Inflammatory macrophage treated with lipopolysaccharide for 1 hour (primary cell): Measurements from ENCODE around the gene APOL6.
"Not testable (repeated sequence)": the region's sequence is repeated elsewhere in the genome, so short reads cannot be mapped to it uniquely, and the experiment has no call there.

Experiments used
- DNase-seq, 2 donors: peaks; one replicate each; pipeline ENCODE4 v3.0.0-alpha.2; 2020 to 2022

Gene APOL6

DNA sequence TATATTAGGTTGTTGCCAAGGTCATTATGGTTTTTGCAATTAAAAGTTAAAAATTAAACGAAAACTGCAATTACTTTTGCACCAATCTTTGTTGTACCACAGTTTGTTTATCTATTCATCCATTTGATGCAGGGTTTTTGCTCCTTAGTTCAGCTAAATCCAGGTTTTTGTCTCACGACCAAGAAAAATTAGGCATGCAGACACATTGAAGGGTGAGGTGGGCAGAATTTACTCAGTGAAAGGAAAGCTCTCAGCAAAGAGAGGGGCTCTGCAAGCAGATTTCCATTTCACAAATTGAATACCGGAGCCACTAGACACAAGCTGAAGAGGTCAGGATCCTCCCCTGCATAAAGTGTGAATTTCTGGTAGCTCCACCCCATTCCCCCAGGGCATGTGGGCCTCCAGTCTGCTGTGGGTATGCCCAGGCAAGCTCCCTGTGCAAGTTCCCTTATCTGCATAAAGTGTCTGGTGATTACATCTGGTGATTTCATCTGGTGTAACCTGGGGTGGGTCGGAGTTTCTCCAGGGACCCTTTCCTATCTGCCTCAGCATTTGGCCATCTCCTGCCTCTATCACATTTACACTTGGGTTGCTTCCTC, 33.3 kb downstream of the APOL6 start:
- no peak for DNase-seq

DNA sequence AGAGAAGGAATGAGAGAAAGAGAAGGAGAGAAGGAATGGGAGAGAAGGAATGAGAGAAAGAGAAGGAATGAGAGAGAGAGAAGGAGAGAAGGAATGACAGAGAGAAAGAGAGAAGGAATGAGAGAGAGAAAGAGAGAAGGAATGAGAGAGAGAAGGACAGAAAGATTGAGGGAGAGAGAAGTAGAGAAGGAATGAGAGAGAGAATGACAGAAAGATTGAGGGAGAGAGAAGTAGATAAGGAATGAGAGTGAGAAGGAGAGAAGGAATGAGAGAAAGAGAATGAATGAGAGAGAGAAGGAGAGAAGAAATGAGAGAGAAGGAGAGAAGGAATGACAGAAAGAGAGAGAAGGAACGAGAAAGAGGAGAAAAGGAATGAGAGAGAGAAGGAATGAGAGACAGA, 35.3 kb downstream of the APOL6 start:
- no peak for DNase-seq

- DNase-seq: no peak
These were observed 36.0 kb downstream of the APOL6 start for GRCh38 chr22:35684270-35684700.

- DNase-seq: no peak
These were observed 36.5 kb downstream of the APOL6 start for GRCh38 chr22:35684732-35685131.

GRCh38 chr22:35685731-35686130, 37.5 kb downstream of the APOL6 start:
- DNase-seq: no peak

DNA sequence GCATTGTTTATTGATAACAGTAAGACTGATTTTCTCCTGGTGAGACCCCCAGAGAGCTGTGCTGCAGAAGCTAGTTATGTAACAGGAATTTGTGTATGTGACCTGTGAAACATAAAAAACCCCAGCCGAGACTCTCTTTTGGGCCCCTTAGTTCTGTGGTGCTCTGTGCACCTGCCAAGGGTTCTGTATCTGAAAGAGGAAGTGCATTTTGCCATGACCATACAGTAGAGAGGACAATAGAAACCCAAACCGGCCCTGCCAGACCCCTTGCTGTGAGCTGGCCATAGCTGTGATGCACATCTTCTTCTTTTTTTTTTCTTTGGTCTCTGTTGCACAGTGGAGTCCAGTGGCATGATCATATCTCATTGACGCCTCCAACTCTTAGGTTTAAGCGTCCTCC, 38.1 kb downstream of the APOL6 start:
- DNase-seq: no peak

- DNase-seq: no peak
These were observed 39.2 kb downstream of the APOL6 start for GRCh38 chr22:35687461-35687860.

GRCh38 chr22:35688913-35689675, 40.8 kb downstream of the APOL6 start:
- DNase-seq: no peak

GRCh38 chr22:35690001-35690400, 41.8 kb downstream of the APOL6 start:
- no peak for DNase-seq

DNA sequence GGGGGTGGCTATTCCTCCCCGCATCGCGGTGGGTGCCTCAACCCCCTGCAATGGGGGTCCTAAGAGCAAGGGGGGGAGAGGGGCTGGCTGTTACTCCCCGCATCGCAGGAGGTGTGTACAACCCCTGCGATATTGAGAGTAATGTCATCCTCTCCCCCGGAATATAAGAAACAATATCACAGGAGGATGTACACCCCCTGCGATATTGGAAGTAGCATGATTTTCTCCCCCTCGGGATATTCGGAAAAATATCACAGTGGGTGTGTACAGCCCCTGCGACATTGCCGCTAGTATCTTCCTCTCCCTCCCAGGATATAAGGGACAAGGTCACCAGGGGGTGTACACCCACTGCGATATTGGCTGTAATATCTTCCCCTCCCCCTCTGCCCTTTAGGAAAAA, 47.0 kb downstream of the APOL6 start:
- DNase-seq: no peak

- DNase-seq: no peak
These were observed 48.9 kb downstream of the APOL6 start for GRCh38 chr22:35697142-35697541.

- DNase-seq: not testable (repeated sequence)
These were observed 51.6 kb downstream of the APOL6 start for GRCh38 chr22:35699852-35700251.

GRCh38 chr22:35703861-35704584, 55.8 kb downstream of the APOL6 start:
- no peak for DNase-seq

DNA sequence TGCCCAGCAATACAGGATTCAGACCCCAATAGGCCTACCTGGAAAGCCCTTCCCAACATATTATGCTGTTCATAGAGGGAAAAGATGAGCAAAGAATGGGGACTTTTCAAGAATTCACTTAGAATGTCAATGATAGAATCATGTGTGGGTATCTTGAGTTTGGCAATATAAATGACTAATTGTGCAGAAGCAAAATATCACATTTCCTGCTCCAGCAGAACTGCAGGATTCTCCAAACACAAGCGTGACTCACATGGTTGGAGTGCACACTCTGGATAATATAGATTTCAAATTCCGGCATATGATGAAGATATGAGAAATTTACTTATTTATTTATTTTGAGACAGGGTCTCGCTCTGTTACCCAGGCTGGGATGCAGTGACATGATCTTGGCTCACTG, 56.9 kb downstream of the APOL6 start:
- DNase-seq: no peak

- no peak for DNase-seq
These were observed 60.2 kb downstream of the APOL6 start for GRCh38 chr22:35708453-35708852.

DNA sequence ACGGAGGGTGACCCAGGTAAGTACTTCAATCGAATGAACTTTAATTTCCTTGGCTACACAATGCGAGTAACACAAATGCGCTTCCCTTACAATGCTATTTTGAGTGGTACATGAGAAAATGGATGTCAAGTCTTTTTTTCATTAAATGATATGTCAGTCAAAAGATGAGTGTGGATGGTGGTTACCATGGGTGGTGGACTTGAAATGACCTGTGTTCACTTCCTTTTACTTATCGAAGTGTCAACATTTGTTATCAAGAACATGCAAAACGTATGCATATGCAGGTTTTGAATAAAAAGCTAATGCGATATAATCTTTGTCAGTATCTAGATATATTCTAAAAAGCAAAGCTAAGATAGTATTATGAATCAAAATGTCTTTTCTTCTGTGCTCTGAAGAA, 60.7 kb downstream of the APOL6 start:
- no peak for DNase-seq

DNA sequence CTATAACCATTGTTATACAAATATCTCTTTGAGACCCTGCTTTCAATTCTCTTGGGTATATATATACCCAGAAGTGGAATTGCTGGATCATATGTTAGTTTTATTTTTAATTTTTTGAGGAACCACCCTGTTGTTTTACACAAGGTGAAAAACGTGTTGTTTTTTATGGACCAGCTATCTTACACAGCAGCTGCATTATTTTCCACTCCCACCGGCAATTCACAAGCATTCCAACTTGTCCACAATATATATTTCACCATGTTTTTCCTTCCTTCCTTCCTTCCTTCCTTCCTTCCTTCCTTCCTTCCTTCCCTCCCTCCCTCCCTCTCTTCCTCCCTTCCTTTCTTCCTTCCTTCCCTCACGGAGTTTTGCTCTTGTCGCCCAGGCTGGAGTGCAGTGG, 63.1 kb downstream of the APOL6 start:
- DNase-seq: no peak

- no peak for DNase-seq
These were observed 64.4 kb downstream of the APOL6 start for GRCh38 chr22:35712672-35713071.

- DNase-seq: no peak
These were observed 69.3 kb downstream of the APOL6 start, which contains the start of gene APOL5 for GRCh38 chr22:35717572-35717971. Gene APOL5 (plus strand): TSS chr22:35717872. CDS start chr22:35717872, 0 bp downstream.
